Uterus (tissue), 4 donors: Measurements from ENCODE around the gene PRKAG2. TPM values are rescaled to one million over a fixed set of nuclear protein-coding genes. Genes with fewer than 3 reads are reported as not detected.
"Not testable (repeated sequence)": the region's sequence is repeated elsewhere in the genome, so short reads cannot be mapped to it uniquely, and the experiment has no call there.

Experiments
- DNase-seq, 2 donors: peaks; one replicate each; pipeline ENCODE4 v3.0.0-alpha.2; 2019 to 2020
- H3K27ac ChIP-seq, 2 donors: fragments of 200-600 bp; sonication (generic); 1 replicate in 1 of 2; 2 replicates in 1 of 2; pipeline ENCODE4 v1.5.1; 2016 to 2018
- H3K27me3 ChIP-seq, 2 donors: fragments of 200-600 bp; sonication (generic); one replicate each; pipeline ENCODE4 v1.5.1; 2018 to 2019; ENCODE audit warnings: control low read depth in 1 of 2
- H3K36me3 ChIP-seq, 2 donors: fragments of 200-600 bp; sonication (generic); one replicate each; pipeline ENCODE4 v1.5.1; 2019; ENCODE audit warnings: control low read depth in 1 of 2
- H3K4me1 ChIP-seq, 2 donors: fragments of 200-600 bp; sonication (generic); one replicate each; pipeline ENCODE4 v1.5.1; 2018 to 2019; ENCODE audit warnings: control low read depth in 1 of 2
- H3K4me3 ChIP-seq, 2 donors: fragments of 200-600 bp; sonication (generic); 1 replicate in 1 of 2; 2 replicates in 1 of 2; pipeline ENCODE4 v1.5.1; 2018 to 2019; ENCODE audit warnings: mild to moderate bottlenecking in 1 of 2
- H3K9me3 ChIP-seq, 2 donors: fragments of 200-600 bp; sonication (generic); one replicate each; pipeline ENCODE4 v1.5.1; 2019; ENCODE audit warnings: control low read depth in 1 of 2
- CTCF ChIP-seq, 4 experiments: fragments of 200-600 bp in 2 of 4; fragments of 450-650 bp in 2 of 4; sonication (generic) in 2 of 4; IDR thresholded peaks; one replicate each; pipeline ENCODE4 v1.5.1; 2016 to 2019; ENCODE audit warnings: antibody characterized with exemption in 4 of 4, mild to moderate bottlenecking in 2 of 4, moderate library complexity in 1 of 4
- POLR2A ChIP-seq, 2 donors: fragments of 450-650 bp; IDR thresholded peaks; one replicate each; pipeline ENCODE4 v1.6.1; 2016; ENCODE audit warnings: antibody characterized with exemption in 2 of 2, mild to moderate bottlenecking in 1 of 2, moderate library complexity in 1 of 2
- intact Hi-C: fragments of 100-400 bp; cut with DNase I; formaldehyde crosslinking; loops from one replicate; pipeline ENCODE4 v1.15.1; 2023; ENCODE audit warnings: low total_unique reads
- total RNA-seq, 4 donors: library from RNA; depleted of rRNA in 3 of 4; stranded (reverse); fragments of >200 nt in 3 of 4; gene quantifications; one replicate each; pipeline versions ENCODE4 v1.1.0 to v1.2.4, GENCODE V29; 2014 to 2023
- donor health status: DM: yes; HTN: yes; CAD: no.

The PRKAG2 gene
- total RNA-seq, 4 donors from 2014 or later, result 15.1 to 66.2 (median 33.6) TPM

- Histone ChIP-seq H3K4me1 (no peaks in the 10 kb centered on the region), H3K4me3 (no peak overlapping the region), H3K9me3 (no peaks in the 10 kb centered on the region), H3K36me3 (no peaks in the 10 kb centered on the region), H3K27me3 (no peaks in the 10 kb centered on the region), H3K27ac (no peak overlapping the region)
- no peak for TF ChIP-seq POLR2A (IDR thresholded peaks at IDR 0.05)
- no peak for TF ChIP-seq CTCF (IDR thresholded peaks at IDR 0.05)
- no peak for DNase-seq
- intact Hi-C loops, result no loop called here
These were observed 45.3 kb downstream of the PRKAG2 start for GRCh38 chr7:151831606-151832005.

DNA sequence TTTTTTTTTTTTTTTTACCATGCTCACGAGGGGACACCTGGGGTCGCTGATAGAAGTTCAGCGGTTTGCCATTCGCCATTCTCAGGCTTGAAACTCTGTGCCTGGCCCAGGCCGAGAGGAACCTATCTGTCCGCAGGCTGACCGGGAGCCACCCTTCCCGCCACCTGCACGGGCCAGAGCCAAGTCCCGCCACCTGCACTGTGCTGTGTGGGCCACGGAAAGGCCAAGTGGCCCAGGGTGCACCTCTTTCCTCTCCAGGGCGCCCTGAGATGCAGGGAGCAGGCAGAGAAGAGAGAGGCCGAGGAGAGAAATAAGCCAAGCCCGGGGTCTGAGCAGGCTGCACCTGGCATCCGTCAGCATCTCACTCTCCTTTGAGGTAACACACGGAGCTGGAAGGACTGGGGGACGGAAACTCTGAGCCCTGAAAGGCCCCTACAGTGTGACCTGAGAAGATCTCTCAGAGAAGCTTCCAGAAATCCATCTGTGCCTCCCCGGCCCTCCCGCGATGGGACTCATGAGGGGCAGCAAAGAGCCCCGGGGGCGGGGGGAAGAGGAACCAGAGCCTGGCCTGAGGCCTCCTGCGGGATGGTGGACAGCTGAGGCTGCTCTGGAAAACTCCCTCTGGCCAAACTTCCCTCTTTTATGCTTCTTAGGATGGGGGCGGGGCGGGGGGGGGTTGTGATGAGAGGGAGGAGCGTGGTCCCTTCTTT is 46.6 kb downstream of the PRKAG2 start:
- H3K4me3 ChIP-seq, result no peak overlapping the region
- H3K36me3 ChIP-seq, result no peaks in the 10 kb centered on the region
- no peak for DNase-seq
- TF ChIP-seq POLR2A (IDR thresholded peaks at IDR 0.05) (no peak), CTCF (IDR thresholded peaks at IDR 0.05) (no peak)
- intact Hi-C loops, result no loop called here
- no peaks in the 10 kb centered on the region for H3K27me3 ChIP-seq
- no peak overlapping the region for H3K27ac ChIP-seq
- no peaks in the 10 kb centered on the region for H3K4me1 ChIP-seq
- no peaks in the 10 kb centered on the region for H3K9me3 ChIP-seq

- Histone ChIP-seq H3K4me1 (peaks cover 0 to under 1% of the 10 kb centered on the region in 2 donors), H3K27ac (no peak overlapping the region), H3K27me3 (no peaks in the 10 kb centered on the region), H3K36me3 (no peaks in the 10 kb centered on the region), H3K9me3 (no peaks in the 10 kb centered on the region), H3K4me3 (no peak overlapping the region)
- TF ChIP-seq POLR2A (IDR thresholded peaks at IDR 0.05) (no peak), CTCF (IDR thresholded peaks at IDR 0.05) (no peak)
- intact Hi-C loops, result no loop called here
- no peak for DNase-seq
These were observed 47.2 kb downstream of the PRKAG2 start for GRCh38 chr7:151829707-151830106.

- no peak for DNase-seq
These were observed 49.3 kb downstream of the PRKAG2 start for GRCh38 chr7:151827620-151828019.

DNA sequence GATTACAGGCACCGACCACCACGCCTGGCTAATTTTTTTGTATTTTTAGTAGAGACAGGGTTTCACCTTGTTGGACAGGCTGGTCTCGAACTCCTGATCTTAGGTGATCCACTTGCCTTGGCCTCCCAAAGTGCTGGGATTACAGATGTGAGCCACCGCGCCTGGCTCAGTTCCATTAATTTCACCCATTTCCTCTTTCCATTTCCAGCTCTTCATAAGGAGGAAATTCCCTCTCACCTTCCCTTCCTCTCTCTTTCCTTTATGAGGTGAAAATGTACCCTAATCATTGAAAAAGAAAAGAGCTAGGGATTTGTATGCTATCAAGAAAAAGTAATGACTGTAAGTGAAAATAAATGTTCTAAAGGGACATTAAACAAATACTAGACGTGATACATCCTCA is 50.6 kb downstream of the PRKAG2 start:
- H3K36me3 ChIP-seq, H3K4me3 ChIP-seq, H3K27me3 ChIP-seq, H3K9me3 ChIP-seq, intact Hi-C loops, H3K27ac ChIP-seq, DNase-seq: not testable (repeated sequence)
- peaks cover 0 to 13% of the 10 kb centered on the region in 2 donors for H3K4me1 ChIP-seq

More at GRCh38 chr7:151827620-151828019, 49.3 kb downstream of the PRKAG2 start:
- no peaks in the 10 kb centered on the region for H3K27me3 ChIP-seq
- H3K4me3 ChIP-seq, result no peak overlapping the region
- TF ChIP-seq CTCF (IDR thresholded peaks at IDR 0.05) (no peak), POLR2A (IDR thresholded peaks at IDR 0.05) (no peak)
- H3K4me1 ChIP-seq, result peaks cover 0 to 13% of the 10 kb centered on the region in 2 donors
- H3K27ac ChIP-seq, result no peak overlapping the region
- H3K9me3 ChIP-seq, result no peaks in the 10 kb centered on the region
- intact Hi-C loops, result no loop called here
- H3K36me3 ChIP-seq, result no peaks in the 10 kb centered on the region
